GM19023 (cell line): Measurements from ENCODE around the gene NLRX1.
"Not testable (repeated sequence)": the region's sequence is repeated elsewhere in the genome, so short reads cannot be mapped to it uniquely, and the experiment has no call there.

Source experiments
- ATAC-seq: cut with Tn5 transposase; IDR thresholded peaks from one replicate; pipeline ENCODE4 v1.9.1; 2021; ENCODE audit warnings: mild to moderate bottlenecking, moderate library complexity; ENCODE audit not compliant: unreplicated experiment

Gene NLRX1

DNA sequence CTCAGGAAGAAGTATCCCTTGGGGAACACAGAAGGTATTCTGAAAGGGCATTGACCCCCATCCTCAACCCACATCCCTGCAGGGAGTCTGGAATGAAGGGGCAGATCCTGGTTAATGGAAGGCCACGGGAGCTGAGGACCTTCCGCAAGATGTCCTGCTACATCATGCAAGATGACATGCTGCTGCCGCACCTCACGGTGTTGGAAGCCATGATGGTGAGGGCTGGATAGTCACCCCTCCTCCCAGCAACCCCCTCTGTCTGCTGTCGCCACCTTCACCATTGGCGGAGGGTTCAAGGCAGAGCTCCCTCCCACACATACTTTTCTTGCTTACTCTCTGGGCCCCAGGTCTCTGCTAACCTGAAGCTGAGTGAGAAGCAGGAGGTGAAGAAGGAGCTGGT is 14.3 kb upstream of the NLRX1 start:
- no peak for ATAC-seq

DNA sequence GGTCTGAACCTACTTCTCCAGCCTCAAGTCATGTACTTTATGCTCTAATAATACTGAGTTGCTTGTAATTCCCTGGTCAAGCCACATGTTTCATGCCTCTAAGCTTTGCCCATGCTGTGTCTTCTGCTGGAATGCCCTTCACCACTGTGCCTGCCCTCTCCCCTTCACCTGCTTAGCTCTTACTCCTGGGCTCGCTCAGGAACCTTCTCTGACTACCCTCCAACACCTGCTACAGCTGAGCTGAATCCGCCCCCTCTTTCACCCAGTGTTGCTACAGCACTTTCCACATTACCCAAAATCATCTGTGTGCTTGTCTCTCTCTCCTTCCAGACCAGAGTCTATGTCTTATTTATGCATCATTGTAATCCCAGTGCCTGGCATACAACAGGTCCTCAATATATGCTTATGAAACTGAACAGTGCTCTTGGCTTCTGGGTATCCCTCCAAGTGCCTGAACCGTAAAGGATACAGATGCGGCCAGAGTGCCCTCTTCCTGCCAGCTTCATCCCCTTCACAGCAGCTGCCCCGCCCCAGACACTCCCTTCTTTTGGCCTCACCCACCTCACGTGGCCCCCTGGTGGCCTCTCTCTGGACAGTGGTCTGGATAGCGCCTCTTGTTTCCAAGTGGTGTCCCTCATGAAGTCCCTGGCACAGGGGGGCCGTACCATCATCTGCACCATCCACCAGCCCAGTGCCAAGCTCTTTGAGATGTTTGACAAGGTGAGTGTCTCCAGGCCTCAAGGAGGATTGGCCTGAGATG is 12.6 kb upstream of the NLRX1 start:
- ATAC-seq = no peak

DNA sequence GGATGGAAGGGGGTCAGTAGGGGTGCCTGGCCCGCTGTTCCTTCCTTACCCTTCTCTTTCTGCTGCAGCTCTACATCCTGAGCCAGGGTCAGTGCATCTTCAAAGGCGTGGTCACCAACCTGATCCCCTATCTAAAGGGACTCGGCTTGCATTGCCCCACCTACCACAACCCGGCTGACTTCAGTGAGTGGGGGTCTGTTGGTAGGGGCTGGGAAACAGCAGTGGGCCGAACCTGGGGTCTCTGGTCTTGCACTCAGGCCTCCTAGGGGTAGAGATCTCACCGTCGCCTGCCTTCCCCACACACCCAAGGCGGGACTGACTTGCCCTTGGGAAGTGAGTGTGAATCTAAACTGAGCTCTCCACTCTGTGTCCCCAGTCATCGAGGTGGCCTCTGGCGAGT is 12.0 kb upstream of the NLRX1 start:
- no peak for ATAC-seq

DNA sequence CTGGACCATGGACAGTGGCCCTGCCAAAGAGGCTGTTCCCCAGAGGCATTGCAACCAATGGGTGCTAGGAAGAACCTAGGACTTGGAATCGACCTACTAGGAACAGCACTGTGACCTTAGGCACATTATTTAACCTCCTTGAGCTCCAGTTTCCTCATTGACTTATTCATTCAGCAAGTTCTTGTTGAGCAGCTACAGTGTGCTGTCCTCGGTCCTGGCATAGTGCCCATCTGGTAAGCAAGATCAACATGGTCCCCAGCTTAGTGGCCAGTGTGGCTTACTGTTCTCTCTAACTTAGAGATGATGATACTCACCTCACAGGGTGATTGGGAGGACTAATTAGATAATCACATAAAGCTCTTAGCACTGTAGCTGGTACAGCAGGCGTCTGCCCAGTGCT is 11.5 kb upstream of the NLRX1 start:
- ATAC-seq = no peak

DNA sequence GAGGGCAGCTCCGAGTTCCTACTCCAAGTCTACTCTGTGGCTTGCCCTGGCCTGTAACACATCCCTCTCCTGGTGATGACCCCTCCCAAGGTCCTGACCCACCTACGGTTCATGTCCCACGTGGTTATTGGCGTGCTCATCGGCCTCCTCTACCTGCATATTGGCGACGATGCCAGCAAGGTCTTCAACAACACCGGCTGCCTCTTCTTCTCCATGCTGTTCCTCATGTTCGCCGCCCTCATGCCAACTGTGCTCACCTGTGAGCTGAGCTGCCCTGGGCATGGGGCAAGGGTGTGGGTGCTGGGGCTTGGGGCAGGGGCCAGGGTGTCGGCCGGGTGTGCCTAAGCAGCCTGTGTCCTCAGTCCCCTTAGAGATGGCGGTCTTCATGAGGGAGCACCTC is 10.1 kb upstream of the NLRX1 start:
- ATAC-seq = no peak

DNA sequence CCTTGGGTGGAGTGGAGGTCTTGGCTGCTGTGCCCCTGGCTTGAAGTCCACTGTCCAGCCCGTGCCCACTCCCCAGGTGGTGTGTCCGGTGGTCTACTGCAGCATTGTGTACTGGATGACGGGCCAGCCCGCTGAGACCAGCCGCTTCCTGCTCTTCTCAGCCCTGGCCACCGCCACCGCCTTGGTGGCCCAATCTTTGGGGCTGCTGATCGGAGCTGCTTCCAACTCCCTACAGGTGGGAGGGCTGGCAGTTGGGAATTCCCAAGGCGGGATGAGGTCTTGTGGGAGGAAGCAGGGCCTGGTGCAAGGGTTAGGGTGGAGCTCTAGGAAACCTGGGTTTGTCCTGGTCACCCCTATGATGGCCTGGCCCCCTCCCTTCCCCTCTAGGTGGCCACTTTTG is 8.4 kb upstream of the NLRX1 start:
- no peak for ATAC-seq

DNA sequence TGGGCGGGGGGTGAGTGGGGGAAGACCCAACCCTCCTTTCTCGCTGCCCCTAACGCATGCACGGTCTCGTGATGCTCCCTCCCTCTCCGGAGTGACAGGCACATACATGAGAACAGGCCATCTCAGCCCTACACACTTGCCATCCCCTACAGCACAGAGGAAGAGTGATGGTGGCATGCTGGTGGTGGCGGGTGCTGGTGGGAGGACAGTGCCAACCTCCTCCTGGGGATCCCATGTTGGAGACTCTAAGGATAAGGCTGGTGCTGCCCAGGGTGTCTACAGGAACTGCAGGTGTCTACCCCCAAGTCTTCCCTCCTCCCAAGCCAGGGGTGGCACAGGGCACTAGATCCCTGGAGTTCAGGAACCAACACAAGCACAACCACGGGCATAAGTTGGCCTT is 6.7 kb upstream of the NLRX1 start:
- no peak for ATAC-seq

DNA sequence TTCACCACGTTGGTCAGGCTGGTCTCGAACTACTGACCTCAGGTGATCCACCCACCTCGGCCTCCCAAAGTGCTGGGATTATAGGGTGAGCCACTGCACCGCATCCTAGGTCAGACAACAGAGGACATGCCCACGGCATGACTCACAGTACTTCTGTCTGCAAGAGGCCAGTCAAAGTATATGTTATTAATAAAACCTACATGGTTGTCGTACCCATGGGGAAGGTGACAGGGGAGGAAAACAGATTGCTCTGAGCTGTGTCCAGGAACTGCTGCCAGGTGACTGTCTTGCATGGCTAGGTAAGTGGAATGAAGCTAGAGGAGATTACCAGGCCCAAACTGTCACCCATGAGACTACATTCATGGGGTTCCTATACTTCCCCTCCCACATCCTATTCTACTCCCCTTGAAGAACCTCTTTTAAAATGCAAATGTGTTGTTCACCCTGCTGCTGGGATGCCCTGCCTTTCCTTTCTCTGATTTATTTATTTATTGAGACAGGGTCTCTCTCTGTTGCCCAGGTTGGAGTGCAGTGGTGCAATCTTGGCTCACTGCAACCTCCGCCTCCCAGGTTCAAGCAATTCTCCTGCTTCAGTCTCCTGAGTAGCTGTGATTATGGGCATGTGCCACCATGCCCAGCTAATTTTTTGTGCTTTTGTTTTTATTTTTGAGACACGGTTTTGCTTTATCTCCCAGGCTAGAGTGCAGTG is 2.0 kb upstream of the NLRX1 start:
- no peak for ATAC-seq

DNA sequence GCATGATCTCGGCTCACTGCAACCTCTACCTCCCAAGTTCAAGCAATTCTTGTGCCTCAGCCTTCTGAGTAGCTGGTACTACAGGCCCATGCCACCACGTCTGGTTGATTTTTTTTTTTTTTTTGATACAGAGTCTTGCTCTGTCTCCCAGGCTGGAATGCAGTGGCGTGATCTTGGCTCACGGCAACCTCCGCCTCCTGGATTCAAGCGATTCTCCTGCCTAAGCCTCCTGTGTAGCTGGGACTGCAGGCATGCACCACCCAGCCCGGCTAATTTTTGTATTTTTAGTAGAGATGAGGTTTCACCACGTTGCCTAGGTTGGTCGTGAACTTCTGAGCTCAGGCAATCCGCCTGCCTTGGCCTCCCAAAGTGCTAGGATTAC is 1.5 kb upstream of the NLRX1 start:
- ATAC-seq = not testable (repeated sequence)

DNA sequence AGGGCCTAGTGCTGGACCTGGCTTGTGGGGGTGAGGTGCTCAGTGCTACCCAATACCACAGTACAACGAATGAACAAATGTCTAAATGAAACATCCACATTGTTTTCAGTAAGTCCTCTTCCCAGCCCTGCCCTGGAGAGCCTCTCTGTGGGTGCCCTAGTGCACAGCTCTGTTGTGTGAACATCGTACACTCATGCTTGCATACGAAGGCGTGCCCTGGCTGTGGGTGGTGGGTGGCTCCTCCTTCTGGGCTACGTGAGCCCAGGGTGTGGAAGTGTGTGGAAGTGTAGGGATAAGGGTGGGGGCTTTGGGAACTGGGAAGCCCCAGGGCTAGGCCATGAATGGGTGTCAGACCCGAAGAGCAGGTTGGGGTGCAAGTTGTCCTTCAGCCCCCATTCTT is 592 bp upstream of the NLRX1 start:
- ATAC-seq = no peak

DNA sequence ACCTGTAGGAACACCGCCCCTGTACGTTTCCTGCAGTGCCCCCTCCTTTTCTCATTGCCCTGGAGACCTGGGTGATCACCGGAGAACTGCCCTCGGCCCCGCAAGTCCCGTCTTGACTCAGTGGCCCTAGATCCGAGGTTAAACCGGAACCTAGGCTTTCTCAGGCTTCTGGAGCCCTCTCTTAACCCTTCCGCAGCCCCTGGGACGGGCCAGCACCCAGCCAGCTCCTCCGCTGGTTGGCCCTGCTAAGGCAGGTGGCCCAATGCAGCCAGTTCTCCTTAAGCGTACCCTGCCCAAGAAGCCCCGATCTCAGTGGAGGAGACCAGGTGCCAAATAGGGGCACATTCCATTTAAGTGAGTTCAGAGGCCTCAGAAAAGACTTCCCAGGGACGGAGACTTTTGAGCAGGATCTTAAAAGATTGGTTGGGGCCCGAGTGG is 776 bp downstream of the NLRX1 start:
- peak; percentile 25 for ATAC-seq

DNA sequence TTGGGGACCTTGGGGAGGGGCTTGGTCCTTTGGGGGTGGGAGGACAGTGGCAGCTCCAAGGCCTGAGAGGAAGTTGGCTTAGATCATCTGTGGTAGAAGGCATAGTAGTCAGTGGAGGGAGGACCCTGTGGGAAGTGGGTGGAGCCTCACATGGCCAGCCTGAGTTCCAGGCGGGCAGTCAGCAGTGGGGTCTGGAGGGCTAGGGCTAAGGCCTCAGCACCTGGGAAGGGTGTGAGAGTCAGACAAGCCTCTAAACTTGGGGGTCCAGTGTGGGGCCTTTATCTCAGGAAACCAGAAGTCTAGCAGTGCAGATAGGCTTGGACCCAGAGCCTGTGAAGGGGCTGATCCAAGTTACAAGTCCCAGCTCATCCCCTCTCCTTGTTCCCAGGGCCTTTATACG is 4.0 kb downstream of the NLRX1 start:
- ATAC-seq = no peak

DNA sequence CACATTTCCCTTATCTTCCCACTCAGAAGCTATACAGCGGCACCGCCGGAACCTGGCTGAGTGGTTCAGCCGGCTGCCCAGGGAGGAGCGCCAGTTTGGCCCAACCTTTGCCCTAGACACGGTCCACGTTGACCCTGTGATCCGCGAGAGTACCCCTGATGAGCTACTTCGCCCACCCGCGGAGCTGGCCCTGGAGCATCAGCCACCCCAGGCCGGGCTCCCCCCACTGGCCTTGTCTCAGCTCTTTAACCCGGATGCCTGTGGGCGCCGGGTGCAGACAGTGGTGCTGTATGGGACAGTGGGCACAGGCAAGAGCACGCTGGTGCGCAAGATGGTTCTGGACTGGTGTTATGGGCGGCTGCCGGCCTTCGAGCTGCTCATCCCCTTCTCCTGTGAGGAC is 4.9 kb downstream of the NLRX1 start:
- no peak for ATAC-seq

DNA sequence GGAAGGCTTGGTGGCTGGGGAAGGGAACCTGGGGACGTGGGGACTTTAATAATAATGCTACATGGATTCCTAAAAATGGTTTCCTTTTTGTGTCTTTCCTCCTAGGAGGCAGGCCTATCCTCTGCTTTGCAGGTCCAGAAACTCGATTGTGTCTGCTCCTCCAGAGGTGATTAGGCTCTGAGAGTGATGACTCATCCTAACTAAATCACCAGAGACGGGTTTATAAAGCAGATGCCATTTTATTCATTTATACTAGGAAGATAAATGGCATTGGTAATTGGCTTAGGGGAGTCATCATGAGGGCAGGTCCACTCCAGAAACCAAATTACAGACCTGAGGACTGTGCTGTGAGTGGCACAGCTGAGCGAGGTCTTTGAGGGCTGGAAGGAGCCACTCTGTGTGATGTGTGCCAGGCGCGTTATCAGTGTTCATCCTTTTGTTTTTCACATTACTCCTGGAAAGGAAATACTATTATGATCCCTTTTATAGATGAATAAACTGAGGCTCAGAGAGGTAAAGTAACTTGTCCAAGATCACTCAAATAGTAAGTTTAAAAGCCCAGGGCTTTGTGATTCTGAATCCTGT is 7.1 kb downstream of the NLRX1 start:
- ATAC-seq = no peak

DNA sequence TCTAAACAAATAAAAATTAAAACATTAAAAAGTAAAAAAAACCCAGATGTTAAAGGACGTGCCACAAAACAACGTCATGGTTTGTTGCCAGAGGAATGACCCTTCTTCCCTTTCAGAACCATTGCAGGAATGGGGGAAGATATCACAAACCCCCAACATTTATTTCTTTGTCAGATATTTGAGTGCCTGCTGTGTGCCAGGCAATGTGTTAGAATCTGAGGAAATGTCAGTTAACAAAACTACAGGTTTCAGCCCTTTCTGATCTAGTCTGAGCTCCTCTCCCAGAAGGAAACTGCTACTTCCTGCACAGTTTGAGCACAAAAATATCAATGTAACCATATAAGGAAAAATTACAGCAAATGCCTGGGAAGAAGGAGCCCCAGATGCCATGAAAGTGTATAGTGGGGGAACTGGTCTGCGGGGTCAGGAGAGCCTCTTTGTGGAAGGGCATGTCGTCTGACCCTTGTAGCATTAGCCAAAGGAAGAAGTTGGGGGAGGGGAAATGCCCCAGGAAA is 9.7 kb downstream of the NLRX1 start:
- no peak for ATAC-seq

DNA sequence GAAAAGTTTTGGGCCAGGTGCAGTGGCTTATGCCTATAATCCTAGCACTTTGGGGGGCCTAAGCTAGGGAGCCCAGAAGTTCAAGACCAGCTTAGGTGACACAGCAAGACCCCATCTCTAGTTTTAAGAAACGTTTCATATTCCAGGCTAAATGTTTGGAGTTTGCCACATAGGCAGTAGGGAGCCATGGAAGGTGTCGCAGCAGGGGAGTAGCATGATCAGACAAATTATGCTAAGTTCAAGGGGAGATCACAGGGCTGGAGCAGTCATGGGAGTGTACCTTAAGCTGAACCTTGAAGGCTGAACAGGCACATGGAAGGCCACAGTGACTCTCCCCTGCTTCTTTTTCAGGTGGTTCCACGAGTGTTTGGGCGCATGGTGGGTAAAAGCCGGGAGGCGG is 10.8 kb downstream of the NLRX1 start:
- ATAC-seq = no peak

DNA sequence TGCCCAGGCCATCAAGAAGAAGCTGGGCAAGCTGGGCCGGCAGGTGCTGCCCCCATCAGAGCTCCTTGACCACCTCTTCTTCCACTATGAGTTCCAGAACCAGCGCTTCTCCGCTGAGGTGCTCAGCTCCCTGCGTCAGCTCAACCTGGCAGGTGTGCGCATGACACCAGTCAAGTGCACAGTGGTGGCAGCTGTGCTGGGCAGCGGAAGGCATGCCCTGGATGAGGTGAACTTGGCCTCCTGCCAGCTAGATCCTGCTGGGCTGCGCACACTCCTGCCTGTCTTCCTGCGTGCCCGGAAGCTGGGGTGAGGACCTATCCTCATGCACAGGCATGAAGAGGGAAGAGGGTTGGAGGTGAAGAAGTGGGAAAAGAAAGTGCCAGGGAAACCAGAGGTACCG is 11.5 kb downstream of the NLRX1 start:
- ATAC-seq = no peak

DNA sequence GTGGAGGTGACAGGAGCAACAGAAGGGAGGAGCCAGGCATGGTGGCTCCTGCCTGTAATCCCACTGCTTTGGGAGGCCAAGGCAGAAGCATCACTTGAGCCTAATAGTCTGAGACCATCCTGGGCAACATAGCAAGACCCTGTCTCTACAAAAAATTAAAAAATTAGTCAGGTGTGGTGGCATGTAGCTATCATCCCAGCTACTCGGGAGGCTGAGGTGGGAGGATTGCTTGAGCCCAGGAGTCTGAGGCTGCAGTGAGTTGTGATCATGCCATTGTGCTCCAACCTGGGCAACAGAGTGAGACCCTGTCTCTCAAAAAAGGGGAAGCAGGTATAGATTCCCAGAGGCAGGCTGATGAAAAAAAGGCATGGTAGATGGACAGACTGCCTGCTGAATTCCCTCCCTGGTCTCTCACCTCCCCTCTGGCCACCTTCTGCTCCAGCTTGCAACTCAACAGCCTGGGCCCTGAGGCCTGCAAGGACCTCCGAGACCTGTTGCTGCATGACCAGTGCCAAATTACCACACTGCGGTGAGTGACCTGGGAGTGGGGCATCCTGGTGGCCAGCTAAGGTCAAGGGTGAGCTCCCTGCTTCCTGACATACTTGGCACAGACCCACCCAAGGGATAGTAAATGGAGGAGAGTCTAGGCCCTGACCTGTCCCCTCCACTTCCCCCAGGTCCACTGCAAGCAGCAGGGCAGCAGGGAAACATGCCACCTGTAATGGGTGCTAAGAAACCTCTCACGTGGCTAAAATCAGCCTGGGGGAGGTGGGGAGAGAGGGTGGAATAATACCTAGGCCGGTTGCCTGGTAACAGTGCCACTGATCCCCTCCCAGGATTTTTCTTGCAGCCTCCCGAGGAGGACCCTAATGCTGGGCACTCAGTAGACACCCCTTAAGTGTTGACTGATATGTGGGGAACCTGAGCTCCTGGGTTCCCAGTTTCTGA is 12.5 kb downstream of the NLRX1 start:
- no peak for ATAC-seq

DNA sequence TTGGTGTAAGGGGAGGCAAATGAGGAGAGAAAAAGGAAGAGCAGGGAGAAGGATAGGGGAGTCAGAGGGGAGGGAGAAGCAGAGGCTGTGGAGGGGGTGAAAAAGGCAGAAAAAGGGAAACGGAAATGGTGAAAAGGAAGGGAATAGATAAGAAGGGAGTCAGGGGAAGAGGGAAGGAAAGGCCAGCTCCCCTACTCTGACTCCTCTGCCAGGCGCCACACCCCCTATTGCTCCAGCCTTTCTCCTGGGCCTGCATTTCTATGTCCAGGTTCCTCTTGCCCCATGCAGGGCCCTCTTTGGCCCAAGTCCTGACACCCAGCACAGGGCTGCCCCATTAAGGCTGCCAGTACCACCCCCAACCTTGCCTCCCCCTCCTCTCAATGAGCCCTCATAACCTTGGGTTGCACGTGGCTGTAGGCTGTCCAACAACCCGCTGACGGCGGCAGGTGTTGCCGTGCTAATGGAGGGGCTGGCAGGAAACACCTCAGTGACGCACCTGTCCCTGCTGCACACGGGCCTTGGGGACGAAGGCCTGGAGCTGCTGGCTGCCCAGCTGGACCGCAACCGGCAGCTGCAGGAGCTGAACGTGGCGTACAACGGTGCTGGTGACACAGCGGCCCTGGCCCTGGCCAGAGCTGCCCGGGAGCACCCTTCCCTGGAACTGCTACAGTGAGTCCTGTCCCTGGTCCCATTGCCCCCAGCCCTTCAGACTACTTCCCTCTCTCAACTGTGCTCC is 13.3 kb downstream of the NLRX1 start:
- ATAC-seq = no peak

DNA sequence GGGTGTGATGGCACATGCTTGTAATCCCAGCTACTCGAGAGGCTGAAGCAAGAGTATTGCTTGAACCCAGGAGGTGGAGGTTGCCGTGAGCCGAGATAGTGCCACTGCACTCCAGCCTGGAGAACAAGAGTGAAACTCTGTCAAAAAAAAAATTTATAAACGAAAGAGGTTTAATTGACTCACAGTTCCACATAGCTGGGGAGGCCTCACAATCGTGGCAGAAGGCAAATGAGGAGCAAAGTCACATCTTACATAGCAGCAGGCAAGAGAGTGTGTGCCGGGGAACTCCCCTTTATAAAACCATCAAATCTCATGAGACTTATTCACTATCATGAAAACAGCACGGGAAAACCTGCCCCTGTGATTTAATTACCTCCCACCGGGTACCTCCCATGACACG is 15.9 kb downstream of the NLRX1 start:
- ATAC-seq = not testable (repeated sequence)
